ENCODE results near the gene NHSL2.
"Not testable (repeated sequence)": the region's sequence is repeated elsewhere in the genome, so short reads cannot be mapped to it uniquely, and the experiment has no call there.

NHSL2 gene

DNA sequence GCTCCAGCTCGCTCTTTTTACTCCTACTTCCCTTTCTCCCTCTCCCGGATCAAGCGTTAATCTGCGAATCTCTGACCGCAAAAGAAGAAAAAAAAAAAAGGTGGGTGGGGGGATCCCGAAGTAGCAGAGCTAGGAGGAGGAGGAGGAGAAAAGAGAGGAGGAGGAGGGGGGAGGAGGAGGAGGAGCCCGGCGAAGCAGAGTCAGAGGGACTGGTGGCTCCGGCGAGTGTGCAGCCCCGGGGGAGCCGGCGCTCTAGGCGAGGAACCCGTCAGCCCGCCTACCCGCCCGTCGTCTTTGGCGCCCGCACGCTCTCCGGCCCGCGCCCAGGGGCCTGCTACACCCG is at the start of gene NHSL2:
NHSL2 (plus strand) TSS at position 203 of the 343 bp plus-strand sequence.
- DNase-seq = no peak

DNA sequence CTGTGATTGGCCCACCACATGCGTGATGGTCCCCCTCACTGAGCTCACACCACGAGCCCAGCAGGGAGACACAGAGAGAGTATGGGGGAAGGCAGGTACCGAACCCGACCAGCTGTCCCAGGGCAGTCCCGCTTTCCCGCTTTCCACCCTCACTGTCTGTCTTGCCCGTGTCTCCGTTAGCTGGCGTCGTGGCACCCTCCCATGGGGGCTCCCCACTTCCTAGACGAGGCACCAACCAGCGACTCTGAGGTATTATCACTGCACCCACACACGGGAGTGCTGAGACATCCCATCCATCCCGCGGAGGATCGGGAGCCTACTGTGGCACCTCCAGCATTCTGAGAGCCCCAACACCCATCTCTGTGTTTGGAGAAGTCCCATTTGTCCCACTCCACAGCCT is 43.0 kb upstream of the NHSL2 start:
- DNase-seq = no peak

DNA sequence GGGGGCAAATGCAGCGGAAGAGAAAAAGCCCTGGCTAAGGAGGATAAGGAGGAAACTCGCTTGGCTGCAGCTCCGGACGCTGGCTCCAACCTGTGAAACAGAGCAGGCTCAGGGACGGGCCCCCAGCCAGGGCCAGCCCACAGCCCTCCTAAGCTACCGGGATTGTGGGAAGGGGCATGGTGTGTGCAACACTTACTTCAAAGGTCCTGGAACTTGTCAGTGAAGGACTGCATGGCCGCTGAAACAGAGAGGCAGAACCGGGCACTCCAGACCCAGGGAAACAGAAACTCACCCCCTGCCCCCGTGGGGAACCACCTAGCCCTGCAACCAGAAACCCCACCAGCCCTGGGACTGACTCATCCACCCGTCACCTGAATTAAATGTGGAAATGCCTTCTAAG is 41.1 kb upstream of the NHSL2 start:
- DNase-seq = not testable (repeated sequence)

GRCh38 chrX:71870208-71871098 is 40.2 kb upstream of the NHSL2 start:
- DNase-seq = no peak

GRCh38 chrX:71871367-71871766 is 39.3 kb upstream of the NHSL2 start:
- no peak for DNase-seq

DNA sequence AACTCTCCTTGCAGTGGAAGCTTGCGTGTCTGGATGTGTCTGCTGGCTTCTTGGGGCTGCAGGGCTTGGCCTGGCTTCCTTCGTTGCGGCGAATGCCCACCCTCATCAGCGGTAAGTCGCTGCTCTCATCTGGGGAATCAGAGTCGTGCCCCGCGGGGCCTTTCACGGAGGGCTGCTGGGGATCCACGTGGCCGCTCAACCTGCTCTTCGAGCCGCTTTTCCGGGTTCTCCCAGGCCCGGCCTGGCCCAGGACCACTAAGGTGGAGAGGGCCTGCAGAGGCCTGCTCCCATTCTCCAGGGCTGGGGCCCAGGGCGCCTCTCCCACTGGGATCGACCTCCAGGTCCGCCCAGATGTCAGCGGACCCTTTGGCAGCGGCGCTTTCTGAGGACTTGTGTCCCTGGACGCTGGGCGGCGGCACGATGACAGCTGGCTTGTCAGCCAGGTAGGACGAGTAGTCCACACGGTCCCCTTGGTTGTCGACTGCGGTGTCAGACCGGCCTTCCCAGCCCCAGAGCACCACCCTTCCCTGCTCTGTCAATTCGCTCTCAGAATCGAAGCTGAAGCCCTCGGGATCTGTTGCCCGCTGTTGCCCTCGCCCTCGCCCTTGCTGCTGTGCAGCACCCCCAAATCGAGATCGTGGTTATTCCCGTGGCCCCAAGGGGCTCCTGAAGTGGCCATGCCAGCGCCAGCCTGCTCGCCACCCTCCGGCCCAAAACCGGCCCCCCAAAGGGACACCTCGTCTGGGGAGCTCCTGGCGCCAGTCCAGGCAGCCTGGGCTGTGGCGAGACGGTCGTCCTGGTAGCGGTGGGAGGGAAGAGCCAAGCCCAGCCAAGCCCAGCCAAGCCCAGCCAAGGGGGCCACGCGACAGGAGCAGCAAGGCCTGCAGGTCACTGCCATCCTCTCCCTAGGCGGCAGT is 37.8 kb upstream of the NHSL2 start:
- no peak for DNase-seq

DNA sequence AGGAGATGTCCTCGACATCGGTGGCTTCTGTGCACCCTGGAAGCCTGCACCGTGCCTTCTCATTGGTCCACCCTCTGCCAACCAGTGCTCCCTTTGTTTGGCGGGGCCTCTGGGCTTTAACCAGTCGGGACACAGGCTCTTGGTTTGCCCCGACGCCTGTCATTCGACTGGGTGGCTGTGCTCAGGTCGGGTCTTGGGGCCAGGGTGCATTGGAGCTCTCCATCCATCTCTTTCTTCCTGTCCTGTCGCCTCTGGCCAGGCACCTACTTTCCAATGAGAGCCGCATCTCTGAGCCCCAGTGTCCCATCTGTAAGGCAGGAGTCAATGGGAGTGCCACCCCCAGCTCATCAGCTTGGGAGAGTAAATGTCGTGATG is 37.2 kb upstream of the NHSL2 start:
- no peak for DNase-seq

- DNase-seq = not testable (repeated sequence)
Measured at GRCh38 chrX:71876841-71877240, 33.8 kb upstream of the NHSL2 start.

GRCh38 chrX:71885099-71885498 is 25.5 kb upstream of the NHSL2 start:
- no peak for DNase-seq

DNA sequence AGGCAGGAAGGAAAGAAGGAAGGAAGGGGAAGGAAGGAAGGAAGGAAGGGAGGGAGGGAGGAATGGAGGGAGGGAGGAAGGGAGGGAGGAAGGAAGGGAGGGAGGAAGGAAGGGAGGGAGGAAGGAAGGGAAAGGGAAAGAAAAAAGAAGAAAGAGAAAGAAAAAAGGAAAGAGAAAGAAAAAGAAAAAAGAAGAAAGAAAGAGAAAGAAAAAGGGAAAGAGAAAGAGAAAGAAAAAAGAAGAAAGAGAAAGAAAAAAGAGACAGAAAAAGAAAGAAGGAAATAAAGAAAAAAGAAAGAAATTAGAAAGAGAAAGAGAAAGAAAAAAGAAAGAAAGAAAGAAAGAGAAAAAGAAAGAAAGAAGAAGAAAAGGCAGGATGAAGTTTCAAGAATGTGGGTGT is 15.0 kb upstream of the NHSL2 start:
- no peak for DNase-seq

DNA sequence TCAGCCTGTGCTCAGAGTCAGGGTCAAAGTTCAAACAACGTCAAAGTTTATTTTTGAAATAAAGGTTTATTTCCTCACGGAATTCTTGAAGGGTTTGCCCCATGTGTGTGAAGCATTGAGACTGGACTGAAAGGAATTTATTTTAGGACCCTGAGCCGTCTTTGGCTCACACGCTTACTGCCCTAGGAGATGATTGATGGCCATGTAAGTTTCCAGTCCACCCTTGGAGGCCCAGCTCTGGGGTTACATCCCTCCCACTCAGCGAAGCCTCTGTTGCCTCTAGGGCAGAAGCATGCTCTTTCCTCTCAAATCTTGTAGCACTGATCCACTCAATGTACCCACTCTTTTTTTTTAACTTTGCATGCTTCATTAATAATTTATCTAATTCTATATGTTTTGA is 4.5 kb upstream of the NHSL2 start:
- no peak for DNase-seq

DNA sequence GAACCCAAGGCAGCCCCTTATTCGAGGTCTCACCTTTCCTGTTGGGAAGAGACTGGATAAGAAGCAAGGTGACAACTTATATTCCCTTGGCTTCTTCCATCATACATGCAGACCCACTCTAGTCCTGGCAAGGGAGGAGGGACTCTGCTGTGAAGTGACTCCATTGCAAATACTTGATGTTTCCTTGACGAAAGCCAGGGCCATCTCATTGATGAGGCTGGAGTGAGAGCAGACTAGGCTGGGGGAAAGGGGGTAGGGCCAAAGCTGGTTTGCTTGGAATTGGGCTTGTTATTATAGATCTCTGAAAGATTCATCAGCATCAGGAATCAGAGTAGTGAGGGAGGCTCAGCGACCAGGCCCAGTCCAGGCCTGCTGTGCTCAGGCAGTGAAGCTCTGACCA is 2.3 kb upstream of the NHSL2 start:
- no peak for DNase-seq

GRCh38 chrX:71909956-71910355 is 689 bp upstream of the NHSL2 start:
- DNase-seq = no peak

DNA sequence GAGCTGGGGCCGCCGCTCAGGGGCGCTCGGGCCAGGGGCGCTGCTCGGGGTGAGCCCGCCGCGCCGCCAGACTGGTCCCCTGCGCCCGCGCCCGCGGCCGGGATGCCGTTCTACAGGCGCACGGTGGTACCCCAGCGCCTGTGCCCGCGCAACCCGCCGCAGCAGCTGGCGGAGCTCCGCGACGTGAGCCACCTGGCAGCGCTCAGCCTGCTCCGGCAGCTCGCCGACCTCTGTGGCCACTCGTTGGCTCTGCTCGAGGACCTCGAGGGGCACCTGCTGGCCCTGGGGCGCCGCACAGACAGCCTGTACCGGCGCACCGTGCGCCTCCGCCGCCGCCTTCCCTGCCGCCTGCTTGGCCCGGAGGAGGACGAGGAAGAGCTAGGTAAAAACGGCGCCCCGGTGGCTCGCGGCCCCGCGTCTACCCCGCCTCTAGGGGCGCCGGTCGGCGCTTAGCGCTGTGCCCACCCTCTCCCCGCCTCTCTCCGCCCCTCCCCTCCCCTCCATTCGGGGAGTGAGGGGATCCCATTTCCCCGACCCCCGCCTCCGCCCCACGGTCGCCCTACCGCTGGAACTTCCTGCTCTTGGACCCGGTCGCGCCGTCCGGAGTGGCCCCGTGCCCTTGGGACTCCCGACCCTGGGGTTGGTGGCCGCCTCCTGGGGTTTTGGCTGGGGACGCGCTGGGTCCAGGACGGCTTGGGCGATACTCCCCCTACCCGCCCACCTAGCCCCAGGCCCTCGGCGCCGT is 513 bp downstream of the NHSL2 start:
- no peak for DNase-seq

GRCh38 chrX:71911731-71912050 is 1.0 kb downstream of the NHSL2 start:
- DNase-seq = no peak

DNA sequence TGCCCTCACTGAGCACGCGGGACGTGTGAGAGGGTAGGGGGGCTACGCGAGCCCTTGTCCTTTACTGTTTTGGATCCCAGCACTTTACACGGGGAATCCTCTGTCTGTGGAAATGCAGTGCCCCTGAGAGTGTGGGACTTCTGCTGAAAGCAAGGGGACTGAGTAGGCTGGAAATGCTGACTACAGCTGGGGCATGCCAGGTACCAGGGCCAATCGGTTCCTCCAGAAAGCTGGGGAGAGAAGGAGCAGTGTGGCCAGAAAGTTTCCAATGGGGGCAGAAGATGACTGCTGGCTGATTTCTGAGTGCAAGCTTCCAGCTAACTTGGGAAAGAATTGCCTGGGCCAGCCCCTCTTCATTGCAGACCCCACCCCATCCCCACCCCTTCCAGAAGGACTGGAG is 1.5 kb downstream of the NHSL2 start:
- DNase-seq = no peak

DNA sequence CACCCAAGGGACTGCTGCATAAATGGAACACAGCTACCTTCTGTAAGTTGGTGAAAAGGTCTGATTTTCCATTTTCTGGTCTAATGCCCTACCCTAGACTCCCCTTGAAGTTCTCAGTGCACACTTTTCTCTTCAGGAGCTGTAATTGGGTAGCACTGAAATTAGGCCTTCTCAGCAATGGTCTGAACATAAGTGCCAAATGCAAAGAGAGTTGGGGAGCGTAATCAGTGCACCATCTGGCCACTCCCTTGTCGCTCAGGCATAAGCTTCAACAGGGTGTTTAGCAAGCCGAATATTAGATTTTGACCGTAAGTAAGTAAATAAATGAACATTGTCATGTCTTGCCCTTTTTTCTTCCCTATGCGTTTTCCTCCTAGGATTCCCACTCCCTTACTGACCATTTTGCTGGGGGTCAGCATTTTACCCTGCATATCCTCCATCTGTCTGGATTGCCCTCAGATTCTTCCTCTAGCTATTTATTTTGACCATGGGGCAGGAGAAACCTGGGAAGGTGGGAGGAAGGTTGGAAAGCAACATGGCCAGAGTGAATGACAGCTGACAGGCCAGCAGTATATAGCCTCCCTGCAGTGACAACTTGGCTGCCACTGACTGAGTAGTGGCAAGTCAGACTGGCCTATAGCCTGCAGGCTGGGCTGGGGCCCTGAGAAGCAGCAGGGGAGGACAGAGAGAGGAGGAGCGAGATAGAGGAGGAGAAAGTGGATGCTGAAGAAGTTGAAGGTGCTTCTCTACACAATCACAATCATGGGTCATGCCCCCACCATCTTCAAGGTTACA is 2.7 kb downstream of the NHSL2 start:
- no peak for DNase-seq

GRCh38 chrX:71917621-71918343 is 7.1 kb downstream of the NHSL2 start:
- no peak for DNase-seq

- no peak for DNase-seq
Measured at GRCh38 chrX:71919431-71919830, 8.8 kb downstream of the NHSL2 start.

DNA sequence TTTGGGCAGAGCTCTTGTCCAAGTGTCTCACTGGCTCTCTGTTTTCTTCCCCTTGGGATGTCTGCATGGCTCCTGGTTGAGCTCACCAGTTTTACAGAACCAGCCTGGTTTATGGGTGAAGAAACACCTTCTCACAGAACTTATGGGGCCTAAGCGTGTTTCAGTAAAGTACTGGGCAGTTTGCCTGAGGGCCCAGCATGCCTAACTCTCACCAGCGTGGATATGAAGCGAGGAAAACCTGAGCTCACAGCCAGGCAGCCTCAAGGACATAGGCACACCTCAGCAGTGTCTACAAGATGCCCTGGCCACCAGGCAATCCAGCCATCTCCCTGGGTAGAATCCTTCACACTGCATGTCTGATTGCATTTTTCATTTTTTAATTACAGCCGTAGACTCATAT is 9.2 kb downstream of the NHSL2 start:
- no peak for DNase-seq

GRCh38 chrX:71922686-71923085 is 12.0 kb downstream of the NHSL2 start:
- no peak for DNase-seq

DNA sequence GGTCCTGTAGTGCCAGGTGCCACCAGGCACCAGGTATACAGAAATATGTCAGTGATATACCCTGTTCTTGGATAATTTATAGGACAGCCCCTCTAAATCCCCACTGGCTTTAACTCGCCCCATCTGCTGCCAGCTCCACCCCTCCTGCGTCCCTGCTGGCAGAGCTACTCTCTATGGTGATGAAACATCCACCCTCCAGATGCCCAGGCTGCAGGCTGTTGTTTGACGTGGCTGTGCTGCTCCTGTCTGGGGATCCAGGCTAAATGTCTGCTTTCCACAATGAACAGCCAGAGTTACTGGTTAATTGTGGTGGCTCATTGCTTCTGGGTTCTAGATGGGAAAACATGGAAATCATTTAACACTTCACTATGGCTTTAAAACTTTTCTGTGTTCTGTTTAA is 12.9 kb downstream of the NHSL2 start:
- no peak for DNase-seq
